GM12878 (cell line): ENCODE data around the gene ARIH2. TPM values are rescaled to one million over a fixed set of nuclear protein-coding genes. Genes with fewer than 3 reads are reported as not detected.

Source experiments
- ATAC-seq: fragments of 200-7000 bp; cut with Tn5 transposase; 3 replicates; pipeline ENCODE4 v1.9.1; 2020; ENCODE audit warnings: mild to moderate bottlenecking, moderate library complexity
- BruUV-seq: library from RNA; stranded (reverse); fragments of 400-500 nt; replicated peaks from 2 replicates; lab custom pipeline; 2021; lab: Mats Ljungman, UMichigan
- CTCF ChIA-PET: fragments of 300-600 bp; sonication (Branson Sonifier 250); formaldehyde crosslinking; extraction: SDS; loops from one replicate; lab custom pipeline; 2021; ENCODE audit warnings: inconsistent platforms; lab: Yijun Ruan, JAX
- POLR2A ChIA-PET: fragments of 350-600 bp; formaldehyde crosslinking; extraction: SDS; loops from one replicate; lab custom pipeline; 2021; ENCODE audit warnings: inconsistent platforms; lab: Charles Lee
- RAD21 ChIA-PET: fragments of 300-600 bp; sonication (Branson Sonifier 250); formaldehyde crosslinking; loops from one replicate; lab custom pipeline; 2023; ENCODE audit warnings: antibody characterized with exemption; ENCODE audit not compliant: unreplicated experiment; lab: Charles Lee
- SMC1A ChIA-PET: fragments of 300-600 bp; sonication (Branson Sonifier 250); formaldehyde crosslinking; loops from one replicate; lab custom pipeline; 2023; ENCODE audit not compliant: unreplicated experiment, uncharacterized antibody; lab: Charles Lee
- DNase-seq: peaks from one replicate; pipeline ENCODE4 v3.0.0-alpha.2; 2011; ENCODE audit warnings: low read depth, low spot score
- FAIRE-seq: peaks from 3 replicates; lab custom pipeline; 2011; peaks lifted over from hg19 to GRCh38; lab: Jason Lieb, UNC
- H2AFZ ChIP-seq: 2 replicates; pipeline ENCODE4 v1.6.0; 2011; ENCODE audit warnings: low read depth, low read length, control low read depth; ENCODE audit not compliant: control insufficient read depth
- H3K27ac ChIP-seq: 2 replicates; pipeline ENCODE4 v1.5.1; 2011; ENCODE audit warnings: control low read depth; ENCODE audit not compliant: control insufficient read depth, insufficient read depth
- H3K27me3 ChIP-seq, 2 experiments: replicated peaks in 1 of 2; 2 replicates each; pipeline versions ENCODE4 v1.6.0 to v1.6.1; 2011; ENCODE audit warnings: low read length in 1 of 2; ENCODE audit not compliant: control insufficient read depth in 2 of 2, insufficient read depth in 2 of 2
- H3K36me3 ChIP-seq, 2 experiments: 2 replicates each; pipeline ENCODE4 v1.5.1; 2011; ENCODE audit warnings: low read length in 1 of 2; ENCODE audit not compliant: control insufficient read depth in 2 of 2, insufficient read depth in 2 of 2
- H3K4me1 ChIP-seq: 2 replicates; pipeline ENCODE4 v1.6.1; 2011; ENCODE audit warnings: mild to moderate bottlenecking, low read length, moderate library complexity, mixed read lengths; ENCODE audit not compliant: control insufficient read depth, insufficient read depth
- H3K4me2 ChIP-seq: 2 replicates; pipeline ENCODE4 v1.6.0; 2011; ENCODE audit warnings: control low read depth; ENCODE audit not compliant: control insufficient read depth, insufficient read depth
- H3K4me3 ChIP-seq: fragments of 200-600 bp; sonication (generic); 2 replicates; pipeline ENCODE4 v1.5.1; 2016
- H3K79me2 ChIP-seq: 2 replicates; pipeline ENCODE4 v1.6.0; 2011; ENCODE audit warnings: low read length; ENCODE audit not compliant: control insufficient read depth, insufficient read depth
- H3K9ac ChIP-seq: 2 replicates; pipeline ENCODE4 v1.8.0; 2011; ENCODE audit warnings: low read length, control low read depth, mixed read lengths; ENCODE audit not compliant: control insufficient read depth, insufficient read depth
- H3K9me3 ChIP-seq: replicated peaks from 3 replicates; pipeline ENCODE4 v1.5.1; 2011; ENCODE audit warnings: mild to moderate bottlenecking, low read length; ENCODE audit not compliant: control insufficient read depth, insufficient read depth
- H4K20me1 ChIP-seq: 2 replicates; pipeline ENCODE4 v1.6.0; 2011; ENCODE audit not compliant: control insufficient read depth, insufficient read depth
- CBX3 ChIP-seq: fragments of 200-600 bp; sonication (generic); IDR thresholded peaks from 2 replicates; pipeline ENCODE4 v1.6.1; 2016; ENCODE audit warnings: low read depth, borderline replicate concordance
- EGR1 ChIP-seq, 2 experiments: IDR thresholded peaks; 1 replicate in 1 of 2; 2 replicates in 1 of 2; pipeline ENCODE4 v1.6.1; 2011 to 2012; ENCODE audit warnings: low read depth in 2 of 2, low read length in 2 of 2, borderline replicate concordance in 1 of 2, mild to moderate bottlenecking in 1 of 2, moderate library complexity in 1 of 2
- HDAC2 ChIP-seq: fragments of 200-600 bp; sonication (generic); IDR thresholded peaks from 2 replicates; pipeline ENCODE4 v1.6.1; 2017
- MTA2 ChIP-seq: fragments of 450-650 bp; IDR thresholded peaks from 2 replicates; pipeline ENCODE4 v1.6.1; 2016; ENCODE audit warnings: low read depth, mild to moderate bottlenecking, moderate library complexity
- MTA3 ChIP-seq: IDR thresholded peaks from 2 replicates; pipeline ENCODE4 v1.6.1; 2012; ENCODE audit warnings: low read length, inconsistent platforms, borderline replicate concordance
- NFYB ChIP-seq: IDR thresholded peaks from 2 replicates; pipeline ENCODE4 v1.6.1; 2011; ENCODE audit warnings: low read depth, mild to moderate bottlenecking, low read length, improper control_type of control experiment, moderate library complexity; ENCODE audit not compliant: insufficient read depth
- NR2C1 ChIP-seq: fragments of 450-650 bp; IDR thresholded peaks from 2 replicates; pipeline ENCODE4 v1.6.1; 2017; ENCODE audit warnings: antibody characterized with exemption, mild to moderate bottlenecking, moderate library complexity
- PML ChIP-seq: IDR thresholded peaks from 2 replicates; pipeline ENCODE4 v1.6.1; 2012; ENCODE audit warnings: low read length, inconsistent platforms
- SIX5 ChIP-seq: IDR thresholded peaks from 2 replicates; pipeline ENCODE4 v1.6.1; 2011; ENCODE audit warnings: mild to moderate bottlenecking, low read depth, low read length, moderate library complexity; ENCODE audit not compliant: severe bottlenecking
- SMARCA5 ChIP-seq: fragments of 450-650 bp; IDR thresholded peaks from 2 replicates; pipeline ENCODE4 v1.6.1; 2017; ENCODE audit warnings: mild to moderate bottlenecking
- TCF7 ChIP-seq: IDR thresholded peaks from 2 replicates; pipeline ENCODE4 v1.6.1; 2014; ENCODE audit warnings: antibody characterized with exemption, borderline replicate concordance
- ZNF622 ChIP-seq: fragments of 450-650 bp; IDR thresholded peaks from 2 replicates; pipeline ENCODE4 v1.6.1; 2017; ENCODE audit warnings: mild to moderate bottlenecking, inconsistent platforms
- WGBS: methylation state at CpG from one replicate; pipeline ENCODE4 v1.1.6; 2016; ENCODE audit warnings: low lambda C conversion rate; ENCODE audit not compliant: insufficient replicate concordance, insufficient coverage; ENCODE audit errors: missing lambda C conversion rate; 5-methylcytosine and 5-hydroxymethylcytosine counted together
- in situ Hi-C: fragments of 300-500 bp; cut with MboI; formaldehyde crosslinking; loops from 9 replicates; pipeline ENCODE4 v1.14.3; 2018; ENCODE audit warnings: mixed read lengths
- intact Hi-C: fragments of 100-400 bp; cut with micrococcal nuclease; formaldehyde crosslinking; loops from one replicate; pipeline ENCODE4 v1.14.2; 2022; ENCODE audit not compliant: unreplicated experiment
- polyA plus RNA-seq, 11 experiments: library from polyadenylated mRNA; depleted of rRNA in 4 of 11; unstranded in 6 of 11; stranded (reverse) in 5 of 11; fragments of >200 nt; fragmentation: Nextera tagmentation in 4 of 11; fragmentation: Illumina TruSeq in 1 of 11; extraction: Ambion mirVana in 4 of 11; extraction: Trizol in 1 of 11; gene quantifications; 1 replicate in 1 of 11; 2 replicates in 10 of 11; pipeline versions ENCODE4 v1.2.1 to v1.2.3, GENCODE V29; 2011 to 2016; ENCODE audit warnings: inconsistent platforms in 2 of 11, missing spikeins in 2 of 11, low read depth in 1 of 11
- total RNA-seq, 4 experiments: library from RNA; depleted of rRNA in 3 of 4; stranded (reverse); fragments of >200 nt in 3 of 4; fragmentation: Illumina TruSeq in 1 of 4; extraction: Trizol in 1 of 4; gene quantifications; 2 replicates each; pipeline versions ENCODE4 v1.2.1 to v1.2.3, GENCODE V29; 2013 to 2021
- TF ChIP-seq, protein P1 (sequence below): fragments of 450-650 bp; conservative IDR thresholded peaks from 2 replicates; pipeline ENCODE4 v1.6.1; 2017; ENCODE audit warnings: mild to moderate bottlenecking, moderate library complexity
- TF ChIP-seq, protein P2 (sequence below): fragments of 450-650 bp; IDR thresholded peaks from 2 replicates; pipeline ENCODE4 v1.6.1; 2017; ENCODE audit warnings: mild to moderate bottlenecking
- TF ChIP-seq, protein P3 (sequence below): IDR thresholded peaks from 2 replicates; pipeline ENCODE4 v1.6.1; 2012; ENCODE audit warnings: mild to moderate bottlenecking, low read depth, low read length
- TF ChIP-seq, protein P4 (sequence below): IDR thresholded peaks from 2 replicates; pipeline ENCODE4 v1.6.1; 2011; ENCODE audit warnings: mild to moderate bottlenecking, low read depth, low read length, moderate library complexity; ENCODE audit not compliant: insufficient replicate concordance

ARIH2 gene
- total and polyA plus RNA-seq, 10 of the 15 experiments (the other 5 are each of a cell fraction or from before 2014, with no cell fraction given): 18.7 to 74.7 (median 63.7) TPM

DNA sequence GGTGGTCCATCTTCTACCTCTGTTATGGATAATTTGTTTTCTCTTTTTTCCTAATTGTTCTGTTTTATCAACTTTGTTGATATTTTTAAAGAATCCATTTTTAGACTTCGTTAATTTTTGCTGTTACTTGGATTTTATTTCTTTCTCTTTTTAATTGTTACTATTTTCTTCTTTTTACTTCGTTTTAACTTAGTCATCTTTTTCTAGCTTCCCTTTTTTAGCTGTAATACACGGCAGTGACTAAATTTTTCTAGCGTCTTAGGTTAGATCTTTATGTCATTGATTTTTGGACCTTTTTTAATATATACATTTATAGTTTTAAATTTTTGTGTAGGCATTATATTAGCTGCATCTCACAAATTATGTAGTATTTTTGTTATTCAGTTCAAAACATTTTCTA lies 33.1 kb downstream of the ARIH2 start:
- FAIRE-seq (no peak), ATAC-seq (no peak), DNase-seq (no peak)
- in situ Hi-C loops: no loop called here
- Histone ChIP-seq H3K27ac (no peak overlapping the region), H3K9ac (no peak overlapping the region), H4K20me1 (no peaks in the 10 kb centered on the region), H3K27me3 (no peaks in the 10 kb centered on the region), H3K9me3 (no peaks in the 10 kb centered on the region), H3K4me1 (no peaks in the 10 kb centered on the region), H3K79me2 (peaks cover 5% of the 10 kb centered on the region), H2AFZ (no peak overlapping the region), H3K4me3 (no peak overlapping the region), H3K36me3 (peaks cover 0 to 5% of the 10 kb centered on the region in 2 experiments; a peak in 2 of 4 replicates), H3K4me2 (no peak overlapping the region)
- RAD21 ChIA-PET: interaction anchor here (0.6 to 3.2 kb wide), 10 partner anchors 13 to 551 kb away, joined by 3 to 18 read pairs (median 4); partner anchors contain the start of gene SLC25A20
- no TSS peak for BruUV-seq
- 83% methylated on average over 4 of the region's 4 CpGs for WGBS
- SMC1A ChIA-PET: interaction anchor here (0.7 to 2.1 kb wide), 16 partner anchors 17 to 235 kb away, joined by 3 to 11 read pairs (median 4); partner anchors contain the start of genes ARIH2 and IP6K2
- intact Hi-C loops: loop anchor here (1.0 kb wide), 1 partner anchor 214 kb away; no protein-coding TSS in a partner anchor
- CTCF ChIA-PET: interaction anchor here (0.8 to 4.6 kb wide), 22 partner anchors 8 to 267 kb away, joined by 3 to 36 read pairs (median 4); partner anchors contain the start of genes NCKIPSD and SLC25A20
- POLR2A ChIA-PET: interaction anchor here (0.9 kb wide), 1 partner anchor 235 kb away, joined by 3 read pairs; the partner anchor contains the start of gene IP6K2
- no peak for TF ChIP-seq CBX3
- TF ChIP-seq EGR1 (IDR thresholded peaks at IDR 0.05; ENCODE audit: borderline replicate concordance in 1 of 2, low read depth in 2 of 2, low read length in 2 of 2): no peak
- no peak for TF ChIP-seq PML
- no peak for TF ChIP-seq TCF7
- TF ChIP-seq, protein P1, sequence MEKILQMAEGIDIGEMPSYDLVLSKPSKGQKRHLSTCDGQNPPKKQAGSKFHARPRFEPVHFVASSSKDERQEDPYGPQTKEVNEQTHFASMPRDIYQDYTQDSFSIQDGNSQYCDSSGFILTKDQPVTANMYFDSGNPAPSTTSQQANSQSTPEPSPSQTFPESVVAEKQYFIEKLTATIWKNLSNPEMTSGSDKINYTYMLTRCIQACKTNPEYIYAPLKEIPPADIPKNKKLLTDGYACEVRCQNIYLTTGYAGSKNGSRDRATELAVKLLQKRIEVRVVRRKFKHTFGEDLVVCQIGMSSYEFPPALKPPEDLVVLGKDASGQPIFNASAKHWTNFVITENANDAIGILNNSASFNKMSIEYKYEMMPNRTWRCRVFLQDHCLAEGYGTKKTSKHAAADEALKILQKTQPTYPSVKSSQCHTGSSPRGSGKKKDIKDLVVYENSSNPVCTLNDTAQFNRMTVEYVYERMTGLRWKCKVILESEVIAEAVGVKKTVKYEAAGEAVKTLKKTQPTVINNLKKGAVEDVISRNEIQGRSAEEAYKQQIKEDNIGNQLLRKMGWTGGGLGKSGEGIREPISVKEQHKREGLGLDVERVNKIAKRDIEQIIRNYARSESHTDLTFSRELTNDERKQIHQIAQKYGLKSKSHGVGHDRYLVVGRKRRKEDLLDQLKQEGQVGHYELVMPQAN: no peak
- no peak for TF ChIP-seq NFYB
- TF ChIP-seq SIX5: no peak
- no peak for TF ChIP-seq ZNF622
- TF ChIP-seq HDAC2: no peak
- no peak for TF ChIP-seq MTA2
- TF ChIP-seq, protein P2, sequence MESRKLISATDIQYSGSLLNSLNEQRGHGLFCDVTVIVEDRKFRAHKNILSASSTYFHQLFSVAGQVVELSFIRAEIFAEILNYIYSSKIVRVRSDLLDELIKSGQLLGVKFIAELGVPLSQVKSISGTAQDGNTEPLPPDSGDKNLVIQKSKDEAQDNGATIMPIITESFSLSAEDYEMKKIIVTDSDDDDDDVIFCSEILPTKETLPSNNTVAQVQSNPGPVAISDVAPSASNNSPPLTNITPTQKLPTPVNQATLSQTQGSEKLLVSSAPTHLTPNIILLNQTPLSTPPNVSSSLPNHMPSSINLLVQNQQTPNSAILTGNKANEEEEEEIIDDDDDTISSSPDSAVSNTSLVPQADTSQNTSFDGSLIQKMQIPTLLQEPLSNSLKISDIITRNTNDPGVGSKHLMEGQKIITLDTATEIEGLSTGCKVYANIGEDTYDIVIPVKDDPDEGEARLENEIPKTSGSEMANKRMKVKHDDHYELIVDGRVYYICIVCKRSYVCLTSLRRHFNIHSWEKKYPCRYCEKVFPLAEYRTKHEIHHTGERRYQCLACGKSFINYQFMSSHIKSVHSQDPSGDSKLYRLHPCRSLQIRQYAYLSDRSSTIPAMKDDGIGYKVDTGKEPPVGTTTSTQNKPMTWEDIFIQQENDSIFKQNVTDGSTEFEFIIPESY: no peak
- no peak for TF ChIP-seq SMARCA5
- TF ChIP-seq MTA3: no peak
- TF ChIP-seq, protein P3, sequence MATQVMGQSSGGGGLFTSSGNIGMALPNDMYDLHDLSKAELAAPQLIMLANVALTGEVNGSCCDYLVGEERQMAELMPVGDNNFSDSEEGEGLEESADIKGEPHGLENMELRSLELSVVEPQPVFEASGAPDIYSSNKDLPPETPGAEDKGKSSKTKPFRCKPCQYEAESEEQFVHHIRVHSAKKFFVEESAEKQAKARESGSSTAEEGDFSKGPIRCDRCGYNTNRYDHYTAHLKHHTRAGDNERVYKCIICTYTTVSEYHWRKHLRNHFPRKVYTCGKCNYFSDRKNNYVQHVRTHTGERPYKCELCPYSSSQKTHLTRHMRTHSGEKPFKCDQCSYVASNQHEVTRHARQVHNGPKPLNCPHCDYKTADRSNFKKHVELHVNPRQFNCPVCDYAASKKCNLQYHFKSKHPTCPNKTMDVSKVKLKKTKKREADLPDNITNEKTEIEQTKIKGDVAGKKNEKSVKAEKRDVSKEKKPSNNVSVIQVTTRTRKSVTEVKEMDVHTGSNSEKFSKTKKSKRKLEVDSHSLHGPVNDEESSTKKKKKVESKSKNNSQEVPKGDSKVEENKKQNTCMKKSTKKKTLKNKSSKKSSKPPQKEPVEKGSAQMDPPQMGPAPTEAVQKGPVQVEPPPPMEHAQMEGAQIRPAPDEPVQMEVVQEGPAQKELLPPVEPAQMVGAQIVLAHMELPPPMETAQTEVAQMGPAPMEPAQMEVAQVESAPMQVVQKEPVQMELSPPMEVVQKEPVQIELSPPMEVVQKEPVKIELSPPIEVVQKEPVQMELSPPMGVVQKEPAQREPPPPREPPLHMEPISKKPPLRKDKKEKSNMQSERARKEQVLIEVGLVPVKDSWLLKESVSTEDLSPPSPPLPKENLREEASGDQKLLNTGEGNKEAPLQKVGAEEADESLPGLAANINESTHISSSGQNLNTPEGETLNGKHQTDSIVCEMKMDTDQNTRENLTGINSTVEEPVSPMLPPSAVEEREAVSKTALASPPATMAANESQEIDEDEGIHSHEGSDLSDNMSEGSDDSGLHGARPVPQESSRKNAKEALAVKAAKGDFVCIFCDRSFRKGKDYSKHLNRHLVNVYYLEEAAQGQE: no peak
- TF ChIP-seq, protein P4, sequence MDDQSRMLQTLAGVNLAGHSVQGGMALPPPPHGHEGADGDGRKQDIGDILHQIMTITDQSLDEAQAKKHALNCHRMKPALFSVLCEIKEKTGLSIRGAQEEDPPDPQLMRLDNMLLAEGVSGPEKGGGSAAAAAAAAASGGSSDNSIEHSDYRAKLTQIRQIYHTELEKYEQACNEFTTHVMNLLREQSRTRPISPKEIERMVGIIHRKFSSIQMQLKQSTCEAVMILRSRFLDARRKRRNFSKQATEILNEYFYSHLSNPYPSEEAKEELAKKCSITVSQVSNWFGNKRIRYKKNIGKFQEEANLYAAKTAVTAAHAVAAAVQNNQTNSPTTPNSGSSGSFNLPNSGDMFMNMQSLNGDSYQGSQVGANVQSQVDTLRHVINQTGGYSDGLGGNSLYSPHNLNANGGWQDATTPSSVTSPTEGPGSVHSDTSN: no peak
- no peak for TF ChIP-seq NR2C1
